Transverse colon (tissue), 4 donors: ENCODE data around the gene TTC3. TPM values are rescaled to one million over a fixed set of nuclear protein-coding genes. Genes with fewer than 3 reads are reported as not detected.

Experiments
- DNase-seq: peaks from one replicate; pipeline ENCODE4 v3.0.0-alpha.2; 2019
- H3K27ac ChIP-seq, 4 donors: fragments of 200-600 bp; sonication (generic); 2 replicates each; pipeline ENCODE4 v1.5.1; 2016 to 2018; ENCODE audit warnings: inconsistent platforms in 4 of 4
- H3K27me3 ChIP-seq: fragments of 200-600 bp; sonication (generic); 2 replicates; pipeline ENCODE4 v1.5.1; 2017; ENCODE audit warnings: inconsistent platforms
- H3K36me3 ChIP-seq, 4 donors: fragments of 200-600 bp; sonication (generic); 2 replicates each; pipeline ENCODE4 v1.5.1; 2017 to 2019; ENCODE audit warnings: inconsistent platforms in 4 of 4
- H3K4me1 ChIP-seq, 4 donors: fragments of 200-600 bp; sonication (generic); 2 replicates each; pipeline ENCODE4 v1.5.1; 2017 to 2020; ENCODE audit warnings: inconsistent platforms in 4 of 4
- H3K4me3 ChIP-seq, 4 donors: fragments of 200-600 bp; sonication (generic); 1 replicate in 1 of 4; 2 replicates in 3 of 4; pipeline versions ENCODE4 v1.5.1 to v1.6.1; 2017 to 2019; ENCODE audit warnings: inconsistent platforms in 4 of 4
- H3K9me3 ChIP-seq, 2 donors: fragments of 200-600 bp; sonication (generic); 2 replicates each; pipeline ENCODE4 v1.5.1; 2017 to 2019; ENCODE audit warnings: inconsistent platforms in 2 of 2
- CTCF ChIP-seq, 5 experiments: fragments of 200-600 bp in 3 of 5; fragments of 450-650 bp in 2 of 5; sonication (generic) in 3 of 5; IDR thresholded peaks; 1 replicate in 2 of 5; 2 replicates in 3 of 5; pipeline ENCODE4 v1.5.1; 2016 to 2017; ENCODE audit warnings: antibody characterized with exemption in 5 of 5, inconsistent platforms in 3 of 5, mild to moderate bottlenecking in 2 of 5, moderate library complexity in 1 of 5
- EP300 ChIP-seq: sonication (generic); formaldehyde crosslinking; IDR thresholded peaks from one replicate; pipeline ENCODE4 v1.6.1; 2017; ENCODE audit warnings: antibody characterized with exemption, low read depth
- POLR2A ChIP-seq: fragments of 450-650 bp; IDR thresholded peaks from one replicate; pipeline ENCODE4 v1.6.1; 2016; ENCODE audit warnings: antibody characterized with exemption, mild to moderate bottlenecking, moderate library complexity
- POLR2AphosphoS5 ChIP-seq, 3 donors: sonication (generic); formaldehyde crosslinking; IDR thresholded peaks; one replicate each; pipeline ENCODE4 v1.6.1; 2016; ENCODE audit warnings: antibody characterized with exemption in 3 of 3
- WGBS, 2 donors: methylation state at CpG; one replicate each; pipeline ENCODE4 v1.1.5; 2018; ENCODE audit warnings: low coverage in 1 of 2; 5-methylcytosine and 5-hydroxymethylcytosine counted together
- in situ Hi-C, 4 donors: fragments of 200-750 bp; cut with MboI; loops; one replicate each; pipeline versions ENCODE4 v1.15.0 to v1.15.1; 2017; ENCODE audit warnings: low sequenced_read_pairs in 3 of 4, low pct_ligation_motif_present in 1 of 4, low pct_unique_long_range_greater_than_20kb in 1 of 4
- intact Hi-C: fragments of 100-400 bp; cut with DNase I; formaldehyde crosslinking; loops from one replicate; pipeline ENCODE4 v1.15.1; 2023; ENCODE audit warnings: low total_unique reads
- total RNA-seq, 4 donors: library from RNA; depleted of rRNA; stranded (reverse); fragments of >200 nt; gene quantifications; one replicate each; pipeline ENCODE4 v1.1.0, GENCODE V29; 2016

Gene TTC3
- total RNA-seq, 4 donors from 2014 or later: 84.0 to 247 (median 146) TPM

GRCh38 chr21:37159949-37160348 lies 86.9 kb downstream of the TTC3 start:
- in situ Hi-C loops (no loop called here), intact Hi-C loops (no loop called here)
- TF ChIP-seq POLR2A (no peak), EP300 (no peak), CTCF (IDR thresholded peaks at IDR 0.05) (no peak)
- peaks cover 0 to 22% (median 11%) of the 10 kb centered on the region in 4 donors for H3K4me1 ChIP-seq
- H3K9me3 ChIP-seq: no peaks in the 10 kb centered on the region
- H3K27me3 ChIP-seq: no peaks in the 10 kb centered on the region
- no peak overlapping the region for H3K4me3 ChIP-seq
- peaks cover 0 to 22% (median 6%) of the 10 kb centered on the region in 4 donors for H3K36me3 ChIP-seq
- peak overlapping the region in 3 of 4 donors; percentile 45 to 66 (median 58) for H3K27ac ChIP-seq
- 47% methylated on average over 1 of the region's 1 CpG for WGBS, 2 donors
- no peak for DNase-seq

GRCh38 chr21:37164742-37165141 lies 91.7 kb downstream of the TTC3 start:
- no peak for DNase-seq
- Histone ChIP-seq H3K4me3 (no peak overlapping the region), H3K36me3 (peaks cover 0 to 52% (median 14%) of the 10 kb centered on the region in 4 donors), H3K4me1 (peaks cover 0 to 5% (median 2%) of the 10 kb centered on the region in 4 donors), H3K27me3 (no peaks in the 10 kb centered on the region), H3K9me3 (no peaks in the 10 kb centered on the region), H3K27ac (no peak overlapping the region)
- in situ Hi-C loops (no loop called here), intact Hi-C loops (no loop called here)
- no peak for TF ChIP-seq CTCF (IDR thresholded peaks at IDR 0.05)
- TF ChIP-seq POLR2AphosphoS5 (IDR thresholded peaks at IDR 0.05): no peak
- TF ChIP-seq POLR2A: no peak
- TF ChIP-seq EP300: no peak

- Histone ChIP-seq H3K27ac (no peak overlapping the region), H3K4me1 (no peaks in the 10 kb centered on the region), H3K36me3 (peaks cover 0 to 52% (median 14%) of the 10 kb centered on the region in 4 donors), H3K9me3 (no peaks in the 10 kb centered on the region), H3K27me3 (no peaks in the 10 kb centered on the region), H3K4me3 (no peak overlapping the region)
- intact Hi-C loops: no loop called here
- no peak for DNase-seq
- TF ChIP-seq POLR2AphosphoS5 (IDR thresholded peaks at IDR 0.05) (no peak), EP300 (no peak)
- 66 to 78% methylated on average over 4 of the region's 4 CpGs for WGBS, 2 donors
- in situ Hi-C loops: no loop called here
These were observed 92.5 kb downstream of the TTC3 start for GRCh38 chr21:37165586-37165985.

- WGBS, 2 donors: 15 to 24% methylated on average over 3 of the region's 3 CpGs
- Histone ChIP-seq H3K4me3 (no peak overlapping the region), H3K36me3 (peaks cover 0 to 52% (median 14%) of the 10 kb centered on the region in 4 donors), H3K9me3 (no peaks in the 10 kb centered on the region), H3K27ac (no peak overlapping the region), H3K27me3 (no peaks in the 10 kb centered on the region), H3K4me1 (no peaks in the 10 kb centered on the region)
- intact Hi-C loops: no loop called here
- no peak for TF ChIP-seq POLR2A
- TF ChIP-seq EP300: no peak
- TF ChIP-seq POLR2AphosphoS5 (IDR thresholded peaks at IDR 0.05): no peak
- no peak for TF ChIP-seq CTCF (IDR thresholded peaks at IDR 0.05)
- DNase-seq: no peak
- in situ Hi-C loops: no loop called here
These were observed 93.7 kb downstream of the TTC3 start for GRCh38 chr21:37166733-37167132.

GRCh38 chr21:37168666-37169065 lies 95.6 kb downstream of the TTC3 start:
- WGBS, 2 donors: 95 to 100% methylated on average over 1 to 4 of the region's 4 CpGs
- H3K4me3 ChIP-seq: no peak overlapping the region
- no peaks in the 10 kb centered on the region for H3K27me3 ChIP-seq
- no peak for DNase-seq
- intact Hi-C loops: no loop called here
- no peak for TF ChIP-seq EP300
- TF ChIP-seq POLR2A: no peak
- TF ChIP-seq POLR2AphosphoS5 (IDR thresholded peaks at IDR 0.05): no peak
- TF ChIP-seq CTCF (IDR thresholded peaks at IDR 0.05): no peak
- H3K9me3 ChIP-seq: no peaks in the 10 kb centered on the region
- in situ Hi-C loops: no loop called here
- H3K36me3 ChIP-seq: peaks cover 0 to 57% (median 19%) of the 10 kb centered on the region in 4 donors
- no peak overlapping the region for H3K27ac ChIP-seq
- H3K4me1 ChIP-seq: no peaks in the 10 kb centered on the region
